Gastroesophageal sphincter (tissue), 4 donors: ENCODE data around the gene RHOH. TPM values are rescaled to one million over a fixed set of nuclear protein-coding genes. Genes with fewer than 3 reads are reported as not detected.
"Not testable (repeated sequence)": the region's sequence is repeated elsewhere in the genome, so short reads cannot be mapped to it uniquely, and the experiment has no call there.

Experiments used
- ATAC-seq: fragments of 150-250 bp; one replicate; pipeline ENCODE4 v1.9.1; 2016; ENCODE audit warnings: mild to moderate bottlenecking, moderate library complexity
- H3K27ac ChIP-seq, 4 donors: fragments of 200-600 bp; sonication (generic) in 3 of 4; 1 replicate in 3 of 4; 2 replicates in 1 of 4; pipeline ENCODE4 v1.5.1; 2016 to 2019
- H3K27me3 ChIP-seq: fragments of 200-600 bp; sonication (generic); one replicate; pipeline ENCODE4 v1.5.1; 2019
- H3K36me3 ChIP-seq, 2 donors: fragments of 200-600 bp; sonication (generic); one replicate each; pipeline ENCODE4 v1.5.1; 2019; ENCODE audit warnings: control low read depth in 1 of 2
- H3K4me1 ChIP-seq, 3 donors: fragments of 200-600 bp; sonication (generic); 1 replicate in 2 of 3; 2 replicates in 1 of 3; pipeline ENCODE4 v1.5.1; 2016 to 2019; ENCODE audit warnings: control low read depth in 2 of 3
- H3K4me3 ChIP-seq, 2 donors: fragments of 200-600 bp; sonication (generic); one replicate each; pipeline ENCODE4 v1.5.1; 2019; ENCODE audit warnings: mild to moderate bottlenecking in 1 of 2, moderate library complexity in 1 of 2
- H3K9me3 ChIP-seq, 3 donors: fragments of 200-600 bp; sonication (generic); one replicate each; pipeline ENCODE4 v1.5.1; 2017 to 2019; ENCODE audit warnings: control low read depth in 2 of 3
- CTCF ChIP-seq, 4 experiments: fragments of 200-600 bp in 2 of 4; fragments of 450-650 bp in 2 of 4; sonication (generic) in 1 of 4; IDR thresholded peaks; one replicate each; pipeline ENCODE4 v1.5.1; 2017 to 2019; ENCODE audit warnings: antibody characterized with exemption in 4 of 4, mild to moderate bottlenecking in 2 of 4, moderate library complexity in 2 of 4
- EP300 ChIP-seq: sonication (generic); formaldehyde crosslinking; IDR thresholded peaks from one replicate; pipeline ENCODE4 v1.6.1; 2017; ENCODE audit warnings: antibody characterized with exemption, mild to moderate bottlenecking
- POLR2A ChIP-seq, 2 donors: fragments of 450-650 bp; IDR thresholded peaks; one replicate each; pipeline ENCODE4 v1.6.1; 2017; ENCODE audit warnings: antibody characterized with exemption in 2 of 2, mild to moderate bottlenecking in 2 of 2, moderate library complexity in 1 of 2
- POLR2AphosphoS5 ChIP-seq: sonication (generic); formaldehyde crosslinking; IDR thresholded peaks from one replicate; pipeline ENCODE4 v1.6.1; 2017; ENCODE audit warnings: antibody characterized with exemption
- WGBS, 2 donors: methylation state at CpG; one replicate each; pipeline ENCODE4 v1.1.5; 2018; ENCODE audit warnings: low coverage in 1 of 2; 5-methylcytosine and 5-hydroxymethylcytosine counted together
- total RNA-seq, 4 donors: library from RNA; depleted of rRNA; stranded (reverse); fragments of >200 nt; gene quantifications; one replicate each; pipeline ENCODE4 v1.1.0, GENCODE V29; 2016

RHOH gene
- total RNA-seq, 4 donors from 2014 or later = 0.42 to 4.4 (median 1.0) TPM

- H3K4me3 ChIP-seq = no peak overlapping the region
- H3K36me3 ChIP-seq = no peaks in the 10 kb centered on the region
- no peak overlapping the region for H3K27ac ChIP-seq
- H3K9me3 ChIP-seq = no peaks in the 10 kb centered on the region
- no peaks in the 10 kb centered on the region for H3K4me1 ChIP-seq
- TF ChIP-seq POLR2AphosphoS5 = no peak
- TF ChIP-seq EP300 = no peak
- TF ChIP-seq POLR2A (IDR thresholded peaks at IDR 0.05) = no peak
- TF ChIP-seq CTCF (IDR thresholded peaks at IDR 0.05) = no peak
- 86 to 92% methylated on average over 2 of the region's 3 CpGs for WGBS, 2 donors
- ATAC-seq = no peak
- no peaks in the 10 kb centered on the region for H3K27me3 ChIP-seq
Observed at GRCh38 chr4:40275065-40275730, 78.4 kb downstream of the RHOH start.

GRCh38 chr4:40276546-40276945 lies 79.7 kb downstream of the RHOH start:
- no peaks in the 10 kb centered on the region for H3K9me3 ChIP-seq
- H3K36me3 ChIP-seq = no peaks in the 10 kb centered on the region
- no peak overlapping the region for H3K27ac ChIP-seq
- ATAC-seq = no peak
- 84 to 100% methylated on average over 2 to 4 of the region's 4 CpGs for WGBS, 2 donors
- H3K4me1 ChIP-seq = no peaks in the 10 kb centered on the region
- no peak overlapping the region for H3K4me3 ChIP-seq
- TF ChIP-seq POLR2AphosphoS5 (no peak), POLR2A (IDR thresholded peaks at IDR 0.05) (no peak), EP300 (no peak), CTCF (IDR thresholded peaks at IDR 0.05) (no peak)
- no peaks in the 10 kb centered on the region for H3K27me3 ChIP-seq

GRCh38 chr4:40280586-40280985 lies 83.8 kb downstream of the RHOH start:
- TF ChIP-seq POLR2A (IDR thresholded peaks at IDR 0.05) (no peak), CTCF (IDR thresholded peaks at IDR 0.05) (no peak), POLR2AphosphoS5 (no peak), EP300 (no peak)
- Histone ChIP-seq H3K27me3 (no peaks in the 10 kb centered on the region), H3K27ac (no peak overlapping the region), H3K36me3 (no peaks in the 10 kb centered on the region), H3K9me3 (no peaks in the 10 kb centered on the region), H3K4me1 (no peaks in the 10 kb centered on the region), H3K4me3 (no peak overlapping the region)
- no peak for ATAC-seq
- 100% methylated on average over 1 of the region's 2 CpGs; no CpG with 5 or more reads in 1 of the 2 donors for WGBS, 2 donors

- H3K36me3 ChIP-seq = no peaks in the 10 kb centered on the region
- no peak overlapping the region for H3K27ac ChIP-seq
- TF ChIP-seq POLR2A (IDR thresholded peaks at IDR 0.05) (no peak), EP300 (no peak), CTCF (IDR thresholded peaks at IDR 0.05) (no peak), POLR2AphosphoS5 (no peak)
- no peaks in the 10 kb centered on the region for H3K27me3 ChIP-seq
- no peaks in the 10 kb centered on the region for H3K9me3 ChIP-seq
- 83 to 86% methylated on average over 1 to 3 of the region's 3 CpGs for WGBS, 2 donors
- no peaks in the 10 kb centered on the region for H3K4me1 ChIP-seq
- no peak overlapping the region for H3K4me3 ChIP-seq
- ATAC-seq = no peak
Observed at GRCh38 chr4:40281099-40281498, 84.3 kb downstream of the RHOH start.

GRCh38 chr4:40281913-40282312 lies 85.1 kb downstream of the RHOH start:
- TF ChIP-seq POLR2A (IDR thresholded peaks at IDR 0.05) = no peak
- TF ChIP-seq POLR2AphosphoS5 = no peak
- TF ChIP-seq EP300 = no peak
- no peak for TF ChIP-seq CTCF (IDR thresholded peaks at IDR 0.05)
- no peak overlapping the region for H3K4me3 ChIP-seq
- no peaks in the 10 kb centered on the region for H3K36me3 ChIP-seq
- H3K9me3 ChIP-seq = no peaks in the 10 kb centered on the region
- ATAC-seq = no peak
- no peak overlapping the region for H3K27ac ChIP-seq
- 51 to 79% methylated on average over 5 of the region's 5 CpGs for WGBS, 2 donors
- H3K27me3 ChIP-seq = no peaks in the 10 kb centered on the region
- no peaks in the 10 kb centered on the region for H3K4me1 ChIP-seq

- not testable (repeated sequence) for H3K4me1 ChIP-seq, H3K9me3 ChIP-seq, H3K27me3 ChIP-seq, H3K36me3 ChIP-seq, H3K4me3 ChIP-seq, H3K27ac ChIP-seq, ATAC-seq
- 100% methylated on average over 1 of the region's 7 CpGs; no CpG with 5 or more reads in 1 of the 2 donors for WGBS, 2 donors
Observed at GRCh38 chr4:40282857-40283256, 86.0 kb downstream of the RHOH start.
